GM19240 (cell line): ENCODE results near the gene BMAL1.

Experiments used
- DNase-seq: peaks from one replicate; pipeline ENCODE4 v3.0.0; 2011; ENCODE audit warnings: low spot score; ENCODE audit not compliant: insufficient read length

BMAL1 gene

GRCh38 chr11:13315517-13316432, 38.2 kb downstream of the BMAL1 start:
- DNase-seq, result no peak

GRCh38 chr11:13316528-13316961, 39.0 kb downstream of the BMAL1 start:
- no peak for DNase-seq

GRCh38 chr11:13317293-13318080, 39.9 kb downstream of the BMAL1 start:
- no peak for DNase-seq

GRCh38 chr11:13318498-13319295, 41.1 kb downstream of the BMAL1 start:
- DNase-seq, result peak; percentile 43

- no peak for DNase-seq
Measured at GRCh38 chr11:13320688-13321087, 43.1 kb downstream of the BMAL1 start.

GRCh38 chr11:13321431-13321830, 43.8 kb downstream of the BMAL1 start:
- no peak for DNase-seq

- no peak for DNase-seq
Measured at GRCh38 chr11:13324141-13324540, 46.6 kb downstream of the BMAL1 start.

GRCh38 chr11:13324709-13325108, 47.1 kb downstream of the BMAL1 start:
- no peak for DNase-seq

GRCh38 chr11:13327421-13327820, 49.8 kb downstream of the BMAL1 start:
- no peak for DNase-seq

- DNase-seq, result no peak
Measured at GRCh38 chr11:13328286-13328685, 50.7 kb downstream of the BMAL1 start.

- DNase-seq, result no peak
Measured at GRCh38 chr11:13329670-13330356, 52.2 kb downstream of the BMAL1 start.

GRCh38 chr11:13332124-13332523, 54.5 kb downstream of the BMAL1 start:
- DNase-seq, result no peak

- DNase-seq, result no peak
Measured at GRCh38 chr11:13333456-13333957, 55.9 kb downstream of the BMAL1 start.

- no peak for DNase-seq
Measured at GRCh38 chr11:13334034-13334786, 56.6 kb downstream of the BMAL1 start.

- DNase-seq, result peak; percentile 46
Measured at GRCh38 chr11:13335319-13335718, 57.7 kb downstream of the BMAL1 start.

- no peak for DNase-seq
Measured at GRCh38 chr11:13336246-13336878, 58.8 kb downstream of the BMAL1 start.

GRCh38 chr11:13338019-13338426, 60.4 kb downstream of the BMAL1 start:
- DNase-seq, result no peak

GRCh38 chr11:13338427-13339069, 61.0 kb downstream of the BMAL1 start:
- DNase-seq, result no peak
